Osteoblast (primary cell): Measurements from ENCODE around the gene SREBF2. TPM values are rescaled to one million over a fixed set of nuclear protein-coding genes. Genes with fewer than 3 reads are reported as not detected.

ENCODE experiments used
- DNase-seq: peaks from one replicate; pipeline ENCODE4 v3.0.0; 2011; ENCODE audit warnings: low spot score, mixed read lengths; ENCODE audit not compliant: insufficient read length; ENCODE audit errors: missing footprints
- H2AFZ ChIP-seq: 2 replicates; pipeline ENCODE4 v1.6.0; 2011; ENCODE audit warnings: mild to moderate bottlenecking, low read length
- H3K27ac ChIP-seq: 2 replicates; pipeline ENCODE4 v1.5.1; 2011; ENCODE audit warnings: mild to moderate bottlenecking, low read depth, low read length, moderate library complexity
- H3K27me3 ChIP-seq: 2 replicates; pipeline ENCODE4 v1.6.0; 2012; ENCODE audit warnings: mild to moderate bottlenecking, control low read depth, inconsistent platforms, low read length, moderate library complexity; ENCODE audit not compliant: insufficient read depth
- H3K36me3 ChIP-seq: 2 replicates; pipeline ENCODE4 v1.5.1; 2011; ENCODE audit warnings: mild to moderate bottlenecking, low read length, control low read depth, moderate library complexity; ENCODE audit not compliant: insufficient read depth
- H3K4me1 ChIP-seq: 2 replicates; pipeline ENCODE4 v1.5.1; 2011; ENCODE audit warnings: mild to moderate bottlenecking, low read length, control low read depth, moderate library complexity; ENCODE audit not compliant: insufficient read depth
- H3K4me2 ChIP-seq: 2 replicates; pipeline ENCODE4 v1.6.0; 2011; ENCODE audit warnings: mild to moderate bottlenecking, low read length; ENCODE audit not compliant: insufficient read depth
- H3K4me3 ChIP-seq: fragments of 200-600 bp; sonication (generic); 3 replicates; pipeline ENCODE4 v1.5.1; 2012; ENCODE audit warnings: mild to moderate bottlenecking, low read length, inconsistent platforms; ENCODE audit not compliant: insufficient read depth
- H3K79me2 ChIP-seq: 2 replicates; pipeline ENCODE4 v1.6.0; 2012; ENCODE audit warnings: mild to moderate bottlenecking, low read length, control low read depth, inconsistent platforms; ENCODE audit not compliant: insufficient read depth
- H3K9me3 ChIP-seq: 2 replicates; pipeline ENCODE4 v1.5.1; 2011; ENCODE audit warnings: low read depth, low read length, control low read depth
- H4K20me1 ChIP-seq: 2 replicates; pipeline ENCODE4 v1.6.0; 2012; ENCODE audit warnings: mild to moderate bottlenecking, low read length, control low read depth; ENCODE audit not compliant: insufficient read depth
- total RNA-seq: library from RNA; depleted of rRNA; stranded (reverse); fragments of >200 nt; gene quantifications from 2 replicates; pipeline ENCODE4 v1.2.3, GENCODE V29; 2012
- TF ChIP-seq, protein P1 (sequence below): IDR thresholded peaks from 2 replicates; pipeline ENCODE4 v1.5.1; 2011; ENCODE audit warnings: mild to moderate bottlenecking, low read depth, low read length, moderate library complexity; ENCODE audit errors: extremely low read depth

Gene SREBF2
- total RNA-seq, 1 donor = 80.3 TPM

DNA sequence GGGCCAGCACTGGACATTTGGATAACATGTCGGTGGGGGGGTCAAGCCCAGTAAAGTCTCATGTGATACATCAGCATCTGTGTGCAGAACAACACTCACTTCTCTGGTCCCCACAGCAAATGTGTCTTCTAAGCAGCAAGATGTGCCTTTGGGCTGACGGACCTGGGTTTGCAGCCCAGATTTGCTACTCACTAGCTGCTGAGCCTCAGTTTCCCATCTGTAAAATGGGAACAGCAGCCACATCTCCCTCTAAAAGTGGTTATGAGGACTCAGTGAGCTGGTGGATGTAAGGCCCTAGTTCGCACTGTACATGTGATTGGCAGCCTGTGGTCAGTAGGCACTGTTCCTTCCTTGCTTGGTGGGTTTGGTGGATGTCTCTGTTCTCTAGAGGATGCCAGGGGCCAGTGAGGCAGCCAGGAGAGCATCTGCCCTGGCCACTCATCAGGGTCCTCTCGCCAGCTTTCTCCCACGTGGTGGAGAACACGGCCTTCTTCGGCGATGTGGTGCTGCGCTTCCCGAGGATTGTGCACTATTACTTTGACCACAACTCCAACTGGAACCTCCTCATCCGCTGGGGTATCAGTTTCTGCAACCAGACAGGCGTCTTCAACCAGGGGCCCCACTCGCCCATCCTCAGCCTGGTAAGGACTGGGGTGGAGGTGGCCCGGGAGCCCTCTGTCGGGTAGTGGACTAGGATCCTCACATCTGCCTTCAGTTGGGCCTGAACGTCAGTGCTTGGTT lies 19.9 kb upstream of the SREBF2 start:
- Histone ChIP-seq H3K4me3 (no peak overlapping the region), H3K27ac (no peak overlapping the region), H3K4me1 (no peaks in the 10 kb centered on the region), H3K36me3 (peaks cover 11% of the 10 kb centered on the region), H3K9me3 (no peaks in the 10 kb centered on the region), H3K27me3 (no peaks in the 10 kb centered on the region), H2AFZ (no peak overlapping the region), H3K4me2 (no peak overlapping the region), H4K20me1 (no peaks in the 10 kb centered on the region), H3K79me2 (no peaks in the 10 kb centered on the region)
- no peak for DNase-seq
- TF ChIP-seq, protein P1, sequence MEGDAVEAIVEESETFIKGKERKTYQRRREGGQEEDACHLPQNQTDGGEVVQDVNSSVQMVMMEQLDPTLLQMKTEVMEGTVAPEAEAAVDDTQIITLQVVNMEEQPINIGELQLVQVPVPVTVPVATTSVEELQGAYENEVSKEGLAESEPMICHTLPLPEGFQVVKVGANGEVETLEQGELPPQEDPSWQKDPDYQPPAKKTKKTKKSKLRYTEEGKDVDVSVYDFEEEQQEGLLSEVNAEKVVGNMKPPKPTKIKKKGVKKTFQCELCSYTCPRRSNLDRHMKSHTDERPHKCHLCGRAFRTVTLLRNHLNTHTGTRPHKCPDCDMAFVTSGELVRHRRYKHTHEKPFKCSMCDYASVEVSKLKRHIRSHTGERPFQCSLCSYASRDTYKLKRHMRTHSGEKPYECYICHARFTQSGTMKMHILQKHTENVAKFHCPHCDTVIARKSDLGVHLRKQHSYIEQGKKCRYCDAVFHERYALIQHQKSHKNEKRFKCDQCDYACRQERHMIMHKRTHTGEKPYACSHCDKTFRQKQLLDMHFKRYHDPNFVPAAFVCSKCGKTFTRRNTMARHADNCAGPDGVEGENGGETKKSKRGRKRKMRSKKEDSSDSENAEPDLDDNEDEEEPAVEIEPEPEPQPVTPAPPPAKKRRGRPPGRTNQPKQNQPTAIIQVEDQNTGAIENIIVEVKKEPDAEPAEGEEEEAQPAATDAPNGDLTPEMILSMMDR = no peak

DNA sequence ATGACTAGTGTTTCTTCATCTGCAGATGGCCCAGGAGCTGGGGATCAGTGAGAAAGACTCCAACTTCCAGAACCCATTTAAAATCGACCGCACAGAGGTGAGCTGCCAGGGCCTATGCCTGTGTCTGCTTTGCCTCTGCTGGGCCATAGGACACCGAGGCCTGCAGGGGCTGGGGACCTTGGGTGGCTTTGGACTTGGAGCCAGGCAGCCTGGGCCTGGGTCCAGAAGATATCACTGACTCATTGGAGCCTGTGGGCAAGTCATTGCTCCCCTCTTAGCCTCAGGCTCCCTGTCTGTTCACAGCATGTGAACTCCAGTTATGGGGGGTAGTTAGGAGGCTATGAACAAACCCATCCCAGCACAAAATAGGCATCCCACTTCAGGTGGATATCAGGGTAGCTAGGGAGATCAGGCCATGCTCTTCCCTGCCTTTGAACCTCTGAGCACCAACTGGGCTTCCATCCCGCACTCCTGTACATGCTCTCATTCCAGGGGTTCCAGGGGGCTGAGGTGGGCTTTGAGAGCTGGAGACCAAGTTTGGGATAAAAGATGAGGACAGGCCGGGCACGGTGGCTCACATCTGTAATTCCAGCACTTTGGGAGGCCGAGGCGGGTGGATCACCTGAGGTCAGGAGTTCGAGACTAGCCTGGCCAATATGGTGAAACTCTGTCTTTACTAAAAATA lies 19.0 kb upstream of the SREBF2 start:
- no peak for DNase-seq
- Histone ChIP-seq H3K4me2 (no peak overlapping the region), H3K4me1 (no peaks in the 10 kb centered on the region), H4K20me1 (no peaks in the 10 kb centered on the region), H3K27ac (no peak overlapping the region), H3K4me3 (no peak overlapping the region), H2AFZ (no peak overlapping the region), H3K79me2 (no peaks in the 10 kb centered on the region), H3K36me3 (peaks cover 11% of the 10 kb centered on the region), H3K27me3 (no peaks in the 10 kb centered on the region), H3K9me3 (no peaks in the 10 kb centered on the region)
- TF ChIP-seq, protein P1 = no peak

DNA sequence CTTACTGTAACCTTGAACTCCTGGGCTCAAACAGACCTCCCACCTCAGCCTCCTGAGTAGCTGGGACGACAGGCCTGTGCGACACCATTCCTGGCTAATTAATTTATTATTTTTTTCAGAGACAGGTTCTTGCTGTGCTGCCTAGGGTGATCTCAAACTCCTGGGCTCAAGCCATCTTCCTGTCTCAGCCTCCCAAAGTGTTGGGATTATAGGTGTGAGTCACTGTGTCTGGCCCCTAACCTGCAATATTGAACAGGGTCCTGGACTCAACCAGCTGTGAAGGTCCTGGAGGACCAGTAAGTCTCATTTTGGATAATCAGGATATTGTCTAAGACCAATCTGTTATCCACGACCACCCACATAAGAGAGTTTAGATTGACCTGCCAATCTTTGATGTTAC lies 17.2 kb upstream of the SREBF2 start:
- H3K36me3 ChIP-seq = peaks cover 6% of the 10 kb centered on the region
- TF ChIP-seq, protein P1 = no peak
- H3K9me3 ChIP-seq = no peaks in the 10 kb centered on the region
- H2AFZ ChIP-seq = no peak overlapping the region
- H3K4me2 ChIP-seq = no peak overlapping the region
- no peak for DNase-seq
- no peaks in the 10 kb centered on the region for H4K20me1 ChIP-seq
- H3K4me3 ChIP-seq = no peak overlapping the region
- no peaks in the 10 kb centered on the region for H3K27me3 ChIP-seq
- no peak overlapping the region for H3K27ac ChIP-seq
- no peaks in the 10 kb centered on the region for H3K4me1 ChIP-seq
- H3K79me2 ChIP-seq = no peaks in the 10 kb centered on the region

DNA sequence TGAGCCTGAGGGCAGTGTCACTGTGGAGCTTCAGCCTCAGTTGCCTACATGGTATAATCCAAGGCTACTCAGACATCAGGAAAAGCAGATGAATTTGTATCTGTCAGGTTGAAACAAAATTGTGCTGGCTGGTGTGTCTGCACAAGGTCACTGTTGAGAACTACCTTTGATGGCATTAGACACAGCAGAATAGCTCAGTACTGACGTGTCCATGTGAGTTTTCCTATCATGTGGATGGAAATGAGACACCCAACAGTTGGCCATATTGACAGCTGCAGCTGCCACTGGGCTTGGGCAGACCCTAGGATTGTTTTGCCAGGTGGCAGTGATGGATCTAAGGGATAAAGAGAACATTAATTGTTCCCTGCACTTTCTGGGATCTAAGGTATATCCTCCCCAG lies 16.7 kb upstream of the SREBF2 start:
- TF ChIP-seq, protein P1 = no peak
- Histone ChIP-seq H4K20me1 (no peaks in the 10 kb centered on the region), H3K27ac (no peak overlapping the region), H2AFZ (no peak overlapping the region), H3K9me3 (no peaks in the 10 kb centered on the region), H3K4me1 (no peaks in the 10 kb centered on the region), H3K4me2 (no peak overlapping the region), H3K36me3 (peaks cover 6% of the 10 kb centered on the region), H3K4me3 (no peak overlapping the region), H3K79me2 (no peaks in the 10 kb centered on the region), H3K27me3 (no peaks in the 10 kb centered on the region)
- no peak for DNase-seq
